Neural cell (in vitro differentiated cells): Measurements from ENCODE around the gene ITGB1BP1. TPM values are rescaled to one million over a fixed set of nuclear protein-coding genes. Genes with fewer than 3 reads are reported as not detected.
A peak's percentile ranks its signal among the peaks of the same experiment; 100 is the strongest.

ENCODE experiments used
- H2AFZ ChIP-seq: fragments of 200-600, 300-800 bp; sonication (generic), shearing (Covaris generic); 2 replicates; pipeline ENCODE4 v1.6.0; 2014; ENCODE audit warnings: low read depth, mild to moderate bottlenecking, antibody characterized with exemption, low read length, moderate library complexity
- H3F3A ChIP-seq: fragments of 200-600 bp; shearing (Covaris generic); 2 replicates; pipeline ENCODE4 v1.6.1; 2016; ENCODE audit warnings: mild to moderate bottlenecking, moderate library complexity, mixed read lengths, antibody characterized with exemption, low read length; ENCODE audit not compliant: insufficient read depth, poor library complexity, severe bottlenecking
- H3K27ac ChIP-seq: fragments of 200-600, 300-800 bp; sonication (generic), shearing (Covaris generic); 2 replicates; pipeline ENCODE4 v1.5.1; 2014; ENCODE audit warnings: mild to moderate bottlenecking, low read length, moderate library complexity
- H3K27me3 ChIP-seq: fragments of 300-800, 200-600 bp; sonication (generic), shearing (Covaris generic); 2 replicates; pipeline ENCODE4 v1.6.0; 2014; ENCODE audit warnings: mild to moderate bottlenecking, low read depth, low read length, moderate library complexity; ENCODE audit not compliant: insufficient read depth
- H3K36me3 ChIP-seq: fragments of 300-800, 200-600 bp; sonication (generic), shearing (Covaris generic); 2 replicates; pipeline ENCODE4 v1.5.1; 2014; ENCODE audit warnings: mild to moderate bottlenecking, antibody characterized with exemption, low read length, moderate library complexity; ENCODE audit not compliant: insufficient read depth
- H3K4me2 ChIP-seq: fragments of 300-800, 200-600 bp; sonication (generic), shearing (Covaris generic); 2 replicates; pipeline ENCODE4 v1.6.0; 2014; ENCODE audit warnings: mild to moderate bottlenecking, low read length
- H3K4me3 ChIP-seq: fragments of 300-800, 200-600 bp; sonication (generic), shearing (Covaris generic); 2 replicates; pipeline ENCODE4 v1.5.1; 2014; ENCODE audit warnings: mild to moderate bottlenecking, low read length, moderate library complexity
- H3K79me2 ChIP-seq: fragments of 200-600 bp; shearing (Covaris generic); replicated peaks from 2 replicates; pipeline ENCODE4 v1.6.0; 2014; ENCODE audit warnings: mild to moderate bottlenecking, low read length, moderate library complexity; ENCODE audit not compliant: insufficient read depth
- H3K9ac ChIP-seq: fragments of 300-800, 200-600 bp; sonication (generic), shearing (Covaris generic); 2 replicates; pipeline ENCODE4 v1.6.1; 2016; ENCODE audit warnings: mild to moderate bottlenecking, low read length, mixed read lengths
- H3K9me2 ChIP-seq: fragments of 200-600 bp; shearing (Covaris generic); 2 replicates; pipeline ENCODE4 v1.6.1; 2016; ENCODE audit warnings: mild to moderate bottlenecking, low read length, mixed read lengths; ENCODE audit not compliant: insufficient read depth
- H3K9me3 ChIP-seq: fragments of 200-600, 300-800 bp; sonication (generic), shearing (Covaris generic); 2 replicates; pipeline ENCODE4 v1.6.1; 2016; ENCODE audit warnings: mild to moderate bottlenecking, mixed run types, low read length, moderate library complexity, mixed read lengths
- H4K20me1 ChIP-seq: fragments of 200-600 bp; shearing (Covaris generic); 2 replicates; pipeline ENCODE4 v1.6.1; 2016; ENCODE audit warnings: mild to moderate bottlenecking, mixed run types; ENCODE audit not compliant: insufficient read depth
- CTCF ChIP-seq: fragments of 450-650 bp; IDR thresholded peaks from 2 replicates; pipeline ENCODE4 v1.5.1; 2014; ENCODE audit warnings: antibody characterized with exemption, mild to moderate bottlenecking, moderate library complexity; ENCODE audit not compliant: poor library complexity, severe bottlenecking
- EP300 ChIP-seq: fragments of 450-650 bp; conservative IDR thresholded peaks from 2 replicates; pipeline ENCODE4 v1.6.1; 2014; ENCODE audit warnings: antibody characterized with exemption, mild to moderate bottlenecking, moderate library complexity; ENCODE audit not compliant: poor library complexity, severe bottlenecking
- EZH2 ChIP-seq: fragments of 200-600, 300-800 bp; shearing (Covaris generic), sonication (generic); IDR thresholded peaks from 2 replicates; pipeline ENCODE4 v1.6.1; 2014; ENCODE audit warnings: antibody characterized with exemption, low read length, borderline replicate concordance, mild to moderate bottlenecking; ENCODE audit not compliant: insufficient read depth, poor library complexity, severe bottlenecking
- MXI1 ChIP-seq: fragments of 450-650 bp; conservative IDR thresholded peaks from 2 replicates; pipeline ENCODE4 v1.6.1; 2014; ENCODE audit warnings: antibody characterized with exemption, mild to moderate bottlenecking; ENCODE audit not compliant: poor library complexity, severe bottlenecking
- POLR2AphosphoS5 ChIP-seq: IDR thresholded peaks from 2 replicates; pipeline ENCODE4 v1.6.1; 2012
- RAD21 ChIP-seq: fragments of 450-650 bp; conservative IDR thresholded peaks from 2 replicates; pipeline ENCODE4 v1.6.1; 2014; ENCODE audit warnings: antibody characterized with exemption, mild to moderate bottlenecking, moderate library complexity
- REST ChIP-seq: IDR thresholded peaks from 2 replicates; pipeline ENCODE4 v1.6.1; 2012; ENCODE audit warnings: borderline replicate concordance
- SMC3 ChIP-seq: fragments of 450-650 bp; conservative IDR thresholded peaks from 2 replicates; pipeline ENCODE4 v1.6.1; 2014; ENCODE audit warnings: antibody characterized with exemption, mild to moderate bottlenecking, moderate library complexity; ENCODE audit not compliant: poor library complexity
- TAF1 ChIP-seq: IDR thresholded peaks from 2 replicates; pipeline ENCODE4 v1.6.1; 2012; ENCODE audit warnings: low read depth
- polyA plus RNA-seq: library from polyadenylated mRNA; depleted of rRNA; stranded (reverse); fragments of >200 nt; gene quantifications from 2 replicates; pipeline ENCODE4 v1.2.3, GENCODE V29; 2014

The ITGB1BP1 gene
- polyA plus RNA-seq, 1 donor from 2014 or later: 98.0 TPM

DNA sequence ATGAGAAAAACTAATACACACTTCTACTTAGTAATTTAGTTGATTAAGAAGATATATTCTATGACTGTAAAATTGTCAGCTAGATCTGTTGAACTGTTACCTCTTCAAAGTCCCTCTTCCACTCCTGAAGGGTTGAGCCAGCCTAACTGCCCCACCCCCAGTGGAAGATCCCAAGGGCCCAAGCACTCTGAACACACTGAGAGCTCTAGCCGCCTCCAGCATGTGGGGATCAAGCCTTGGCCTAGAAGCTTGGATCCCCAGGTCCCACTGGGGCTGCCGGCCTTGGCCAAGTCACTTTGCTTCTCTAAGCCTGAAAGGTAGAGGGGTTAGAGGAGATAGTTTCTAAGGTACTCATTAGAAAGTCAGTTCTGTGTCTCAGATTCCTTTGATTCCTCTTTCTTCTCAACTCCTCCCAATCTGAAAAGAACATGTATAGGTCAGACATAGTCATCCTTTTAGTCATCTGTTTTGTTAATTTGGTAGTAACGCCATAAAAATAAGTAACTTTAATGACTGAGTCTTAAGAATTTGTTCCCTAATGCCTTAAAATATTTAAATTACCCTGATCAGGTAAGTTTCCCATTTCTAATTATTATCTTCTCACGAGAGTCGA lies 5.7 kb upstream of the ITGB1BP1 start:
- H3K36me3 ChIP-seq: peaks cover 7% of the 10 kb centered on the region
- TF ChIP-seq REST: no peak

GRCh38 chr2:9424447-9425164 lies 1.3 kb upstream of the ITGB1BP1 start:
- H3K36me3 ChIP-seq: no peaks in the 10 kb centered on the region
- H3K4me2 ChIP-seq: peak overlapping the region; percentile 91
- H3K79me2 ChIP-seq: peaks cover 30% of the 10 kb centered on the region
- H3K4me3 ChIP-seq: peak overlapping the region; percentile 88
- TF ChIP-seq REST (no peak), EP300 (no peak), EZH2 (no peak), TAF1 (no peak), CTCF (no peak), MXI1 (no peak), SMC3 (no peak), POLR2AphosphoS5 (no peak), RAD21 (no peak)
- H3K9ac ChIP-seq: peak overlapping the region; percentile 83
- H3K9me3 ChIP-seq: no peaks in the 10 kb centered on the region
- H2AFZ ChIP-seq: no peak overlapping the region
- H4K20me1 ChIP-seq: no peaks in the 10 kb centered on the region
- peak overlapping the region; percentile 80 for H3K27ac ChIP-seq
- no peaks in the 10 kb centered on the region for H3K27me3 ChIP-seq
- H3K9me2 ChIP-seq: no peaks in the 10 kb centered on the region
- no peaks in the 10 kb centered on the region for H3F3A ChIP-seq

More for the DNA sequence above, 5.7 kb upstream of the ITGB1BP1 start:
- H3K9me3 ChIP-seq: no peaks in the 10 kb centered on the region
- no peaks in the 10 kb centered on the region for H3K27me3 ChIP-seq
- no peak overlapping the region for H3K27ac ChIP-seq
- no peak overlapping the region for H3K4me2 ChIP-seq
- no peaks in the 10 kb centered on the region for H4K20me1 ChIP-seq
- no peak overlapping the region for H2AFZ ChIP-seq
- no peaks in the 10 kb centered on the region for H3F3A ChIP-seq
- no peak overlapping the region for H3K4me3 ChIP-seq
- no peaks in the 10 kb centered on the region for H3K9me2 ChIP-seq
- H3K9ac ChIP-seq: no peak overlapping the region
- peaks cover 12% of the 10 kb centered on the region for H3K79me2 ChIP-seq
